Stimulated activated CD4-positive, alpha-beta T cell treated with anti-CD3 and anti-CD28 coated beads, Interleukin-4, amount 100 ng/mL, for 48 hours (primary cell): Measurements from ENCODE around the gene BICRA.
"Not testable (repeated sequence)": the region's sequence is repeated elsewhere in the genome, so short reads cannot be mapped to it uniquely, and the experiment has no call there.

Source experiments
- DNase-seq, 2 donors: peaks; one replicate each; pipeline ENCODE4 v3.0.0-alpha.2; 2020; ENCODE audit warnings: low read depth in 2 of 2

Gene BICRA

DNA sequence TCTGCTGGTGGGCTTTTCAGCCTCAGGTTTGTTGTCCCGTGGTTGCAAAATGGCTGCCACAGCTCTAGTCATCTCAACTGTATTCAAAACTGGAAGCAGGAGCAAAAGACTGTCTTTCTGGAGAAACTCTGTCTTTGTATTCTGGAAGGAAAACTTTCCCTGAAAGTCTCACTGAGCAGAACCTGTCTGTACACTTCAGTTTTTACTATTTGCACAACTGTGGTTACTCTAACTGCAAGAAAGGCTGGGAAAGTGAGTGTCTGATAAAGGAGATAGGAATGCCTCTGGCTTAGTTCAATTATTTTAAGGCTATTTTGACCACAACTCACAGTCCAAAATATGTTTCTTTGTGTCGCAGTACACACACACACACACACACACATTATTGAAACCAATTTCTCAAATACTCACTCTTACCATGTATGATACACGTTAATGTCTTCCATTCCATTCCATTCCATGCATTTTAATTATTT, 54.5 kb downstream of the BICRA start:
- no peak for DNase-seq

- DNase-seq, result no peak
Measured at GRCh38 chr19:47663911-47664771, 55.2 kb downstream of the BICRA start.

DNA sequence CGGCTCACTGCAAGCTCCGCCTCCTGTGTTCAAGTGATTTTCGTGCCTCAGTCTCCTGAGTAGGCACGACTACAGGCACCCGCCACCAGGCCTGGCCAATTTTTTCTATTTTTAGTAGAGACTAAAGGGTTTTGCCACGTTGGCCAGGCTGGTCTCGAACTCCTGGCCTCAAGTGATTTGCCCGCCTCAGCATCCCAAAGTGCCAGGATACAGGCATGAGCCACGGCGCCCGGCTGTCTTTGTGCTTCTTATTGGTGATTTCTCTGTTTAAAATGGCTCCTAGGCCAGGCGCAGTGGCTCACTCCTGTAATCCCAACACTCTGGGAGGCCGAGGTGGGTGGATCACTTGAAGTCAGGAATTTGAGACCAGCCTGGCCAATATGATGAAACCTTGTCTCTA, 59.6 kb downstream of the BICRA start:
- not testable (repeated sequence) for DNase-seq

- DNase-seq, result no peak
Measured at GRCh38 chr19:47670736-47671135, 61.8 kb downstream of the BICRA start.

GRCh38 chr19:47671499-47671898, 62.6 kb downstream of the BICRA start:
- no peak for DNase-seq

DNA sequence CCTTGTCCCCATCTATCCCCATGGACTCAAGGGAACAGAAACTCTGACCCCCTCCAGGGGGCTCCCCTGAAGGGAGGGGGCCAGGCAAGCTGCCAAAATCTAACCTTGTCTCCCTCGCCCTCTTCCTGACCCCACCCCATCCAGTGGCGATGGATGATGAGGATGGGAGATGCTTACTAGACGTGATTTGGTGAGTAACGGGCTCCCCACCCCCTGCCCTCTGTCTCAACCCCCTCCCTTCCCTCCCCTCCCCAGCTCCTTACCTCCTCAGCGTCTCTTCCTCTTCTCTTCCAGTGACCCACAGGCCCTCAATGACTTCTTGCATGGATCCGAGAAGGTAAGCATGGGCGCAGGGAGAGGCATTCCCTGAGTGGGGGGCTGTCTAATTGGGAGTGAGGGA, 64.5 kb downstream of the BICRA start:
- no peak for DNase-seq

- DNase-seq, result no peak
Measured at GRCh38 chr19:47674548-47674947, 65.6 kb downstream of the BICRA start.

DNA sequence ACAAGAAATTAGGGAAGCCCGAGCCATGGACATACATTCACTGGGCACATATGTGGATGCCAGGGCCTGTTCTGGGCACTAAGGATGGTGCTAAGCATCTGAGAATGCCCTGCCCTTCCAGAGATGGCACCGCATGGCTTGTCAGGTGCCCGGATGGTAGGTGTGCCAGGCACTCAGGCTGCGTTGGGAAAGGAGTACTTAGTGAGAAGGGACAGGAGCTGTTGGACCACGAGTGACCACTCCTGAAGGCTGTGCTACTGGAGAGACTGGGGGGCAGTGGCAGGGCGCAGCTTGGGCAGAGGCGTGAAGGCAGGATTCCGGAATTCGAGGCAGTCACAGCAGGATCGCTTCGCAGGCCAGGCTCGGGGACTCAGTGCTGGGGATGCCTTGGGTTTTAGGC, 66.3 kb downstream of the BICRA start:
- DNase-seq, result no peak

- no peak for DNase-seq
Measured at GRCh38 chr19:47675859-47676258, 66.9 kb downstream of the BICRA start.

DNA sequence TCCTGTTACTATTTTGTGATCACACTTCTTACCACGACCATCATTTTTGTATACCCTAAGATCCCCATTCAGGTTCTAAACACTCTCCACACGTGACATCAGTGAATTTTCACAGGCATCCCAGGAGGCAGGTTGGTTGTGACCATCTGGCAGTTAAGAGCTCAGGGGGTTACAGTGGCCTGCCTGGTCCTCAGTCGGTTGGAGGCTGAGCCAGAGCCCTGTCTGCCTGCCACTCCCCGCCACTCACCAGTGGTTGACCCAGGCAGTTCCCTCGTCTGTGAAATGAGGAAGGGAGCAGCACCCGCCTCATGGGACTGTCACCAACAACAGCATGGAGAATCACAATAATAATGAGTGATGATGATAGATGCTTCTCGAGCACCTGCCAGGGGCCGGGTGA, 67.9 kb downstream of the BICRA start:
- no peak for DNase-seq

GRCh38 chr19:47679251-47679900, 70.4 kb downstream of the BICRA start:
- DNase-seq, result no peak

GRCh38 chr19:47679922-47680857, 71.3 kb downstream of the BICRA start:
- DNase-seq, result no peak

DNA sequence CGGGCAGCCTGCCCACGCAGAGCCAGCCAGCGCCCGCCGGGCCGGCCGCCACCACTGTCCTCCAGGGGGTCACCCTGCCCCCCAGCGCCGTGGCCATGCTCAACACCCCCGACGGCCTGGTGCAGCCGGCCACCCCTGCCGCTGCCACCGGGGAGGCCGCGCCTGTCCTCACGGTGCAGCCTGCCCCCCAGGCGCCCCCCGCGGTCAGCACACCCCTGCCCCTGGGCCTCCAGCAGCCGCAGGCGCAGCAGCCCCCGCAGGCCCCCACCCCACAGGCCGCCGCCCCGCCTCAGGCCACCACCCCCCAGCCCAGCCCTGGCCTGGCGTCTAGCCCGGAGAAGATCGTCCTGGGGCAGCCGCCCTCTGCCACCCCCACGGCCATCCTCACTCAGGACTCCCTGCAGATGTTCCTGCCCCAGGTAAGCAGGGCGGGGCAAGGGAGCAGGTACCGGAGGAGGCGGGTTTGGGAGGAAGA, 72.0 kb downstream of the BICRA start:
- no peak for DNase-seq

- no peak for DNase-seq
Measured at GRCh38 chr19:47681388-47681787, 72.5 kb downstream of the BICRA start.

DNA sequence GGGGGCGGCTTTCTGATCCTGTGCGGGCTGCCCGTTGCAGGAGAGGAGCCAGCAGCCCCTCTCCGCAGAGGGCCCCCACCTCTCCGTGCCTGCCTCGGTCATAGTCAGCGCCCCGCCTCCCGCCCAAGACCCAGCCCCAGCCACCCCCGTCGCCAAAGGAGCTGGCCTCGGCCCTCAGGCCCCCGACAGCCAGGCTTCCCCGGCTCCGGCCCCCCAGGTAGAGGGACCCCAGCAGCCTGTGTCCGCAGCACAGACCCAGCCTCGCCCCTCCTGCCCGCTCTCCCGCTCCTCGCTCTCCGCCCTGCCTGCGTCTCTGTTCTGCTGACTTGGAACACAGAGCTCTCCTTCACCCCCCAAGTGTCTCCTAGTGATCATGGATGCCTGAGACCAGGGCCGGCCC, 73.0 kb downstream of the BICRA start:
- DNase-seq, result no peak

GRCh38 chr19:47682939-47683338, 74.0 kb downstream of the BICRA start:
- DNase-seq, result no peak

DNA sequence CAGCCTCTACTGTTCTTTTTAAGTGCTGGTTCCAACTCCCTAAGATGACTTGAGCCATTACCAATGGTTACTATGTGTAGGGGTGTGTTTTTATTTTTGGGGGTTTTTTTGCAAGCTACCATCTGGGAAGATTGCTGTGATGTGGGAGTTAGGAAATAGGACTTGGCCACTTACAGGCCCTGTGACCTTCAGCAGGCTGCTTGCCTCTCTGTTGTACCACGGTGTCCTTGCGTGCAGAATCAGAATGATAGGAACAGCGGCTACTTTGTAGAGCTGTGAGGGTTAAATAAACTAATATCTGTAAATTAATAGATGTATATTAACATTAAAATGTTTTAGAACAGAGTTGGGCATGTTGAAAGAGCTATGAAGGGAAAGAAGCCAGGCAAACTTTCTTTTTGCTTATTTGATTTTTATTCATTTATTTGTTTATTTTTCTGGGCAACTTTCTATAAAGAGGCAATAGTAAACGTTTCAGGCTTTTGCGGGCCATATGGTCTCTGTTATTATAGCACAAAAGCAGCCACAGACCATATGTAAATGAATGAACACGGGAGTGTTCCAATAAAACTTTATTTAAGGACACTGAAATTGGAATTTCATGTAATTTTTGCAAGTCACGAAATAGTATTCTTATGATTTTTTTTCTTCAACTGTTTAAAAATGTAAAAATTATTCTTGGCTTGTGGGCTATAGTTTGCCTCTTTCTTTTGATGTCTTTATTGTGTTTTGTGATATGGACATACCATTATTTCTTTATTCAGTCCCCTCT, 77.9 kb downstream of the BICRA start:
- DNase-seq, result no peak

GRCh38 chr19:47687906-47688305, 79.0 kb downstream of the BICRA start:
- DNase-seq, result no peak

- no peak for DNase-seq
Measured at GRCh38 chr19:47691090-47691489, 82.2 kb downstream of the BICRA start.

GRCh38 chr19:47691782-47692181, 82.8 kb downstream of the BICRA start:
- no peak for DNase-seq

DNA sequence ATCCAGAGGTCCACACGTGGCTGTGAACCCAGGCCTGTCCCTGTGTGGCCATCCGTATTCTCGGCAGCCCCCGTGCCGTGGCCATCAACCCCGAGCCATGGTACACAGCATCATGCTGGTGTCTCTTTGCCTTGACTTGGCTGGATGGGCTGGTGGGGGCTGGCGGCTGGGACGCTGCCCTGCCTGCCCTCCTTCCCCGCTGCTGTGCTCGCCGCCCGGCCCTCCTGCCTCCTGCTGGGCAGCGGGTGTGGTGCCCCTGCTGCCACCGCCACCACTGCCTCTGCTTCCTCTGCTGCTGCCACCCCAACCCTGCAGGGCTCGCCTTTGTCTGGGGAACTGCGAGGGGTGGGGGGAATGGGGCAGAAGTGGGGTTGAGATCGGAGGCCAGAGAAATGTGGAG, 84.6 kb downstream of the BICRA start:
- DNase-seq, result no peak
